CD14-positive monocyte (primary cell): ENCODE measurements around the gene SERPINC1. TPM values are rescaled to one million over a fixed set of nuclear protein-coding genes. Genes with fewer than 3 reads are reported as not detected.

Source experiments
- DNase-seq, 3 donors: peaks; one replicate each; pipeline ENCODE4 v3.0.0-alpha.2; 2011 to 2022
- H2AFZ ChIP-seq: 2 replicates; pipeline ENCODE4 v1.6.0; 2012; ENCODE audit warnings: mild to moderate bottlenecking, low read depth, low read length, inconsistent platforms; ENCODE audit not compliant: insufficient read depth, poor library complexity, severe bottlenecking
- H3K27ac ChIP-seq, 2 donors: 1 replicate in 1 of 2; 2 replicates in 1 of 2; pipeline ENCODE4 v1.5.1; 2012 to 2013; ENCODE audit warnings: low read length in 2 of 2, control low read depth in 1 of 2, inconsistent platforms in 1 of 2, low read depth in 1 of 2, mild to moderate bottlenecking in 1 of 2
- H3K27me3 ChIP-seq, 2 donors: one replicate each; pipeline versions ENCODE4 v1.6.0 to v1.6.1; 2011 to 2013; ENCODE audit warnings: low read length in 2 of 2; ENCODE audit not compliant: control insufficient read depth in 2 of 2, insufficient read depth in 2 of 2
- H3K36me3 ChIP-seq, 2 donors: replicated peaks in 1 of 2; 1 replicate in 1 of 2; 2 replicates in 1 of 2; pipeline versions ENCODE4 v1.5.1 to v1.6.1; 2012 to 2013; ENCODE audit warnings: low read length in 2 of 2, control low read depth in 1 of 2, inconsistent platforms in 1 of 2, mild to moderate bottlenecking in 1 of 2; ENCODE audit not compliant: insufficient read depth in 2 of 2, control insufficient read depth in 1 of 2
- H3K4me1 ChIP-seq, 2 donors: 1 replicate in 1 of 2; 2 replicates in 1 of 2; pipeline versions ENCODE4 v1.5.1 to v1.6.1; 2012 to 2013; ENCODE audit warnings: low read length in 2 of 2, control low read depth in 1 of 2, inconsistent platforms in 1 of 2, mild to moderate bottlenecking in 1 of 2, moderate library complexity in 1 of 2; ENCODE audit not compliant: insufficient read depth in 2 of 2, control insufficient read depth in 1 of 2
- H3K4me2 ChIP-seq: replicated peaks from 2 replicates; pipeline ENCODE3; 2012; ENCODE audit warnings: low read length, moderate library complexity, mild to moderate bottlenecking; ENCODE audit not compliant: poor library complexity, severe bottlenecking; ENCODE audit errors: extremely low read depth
- H3K4me3 ChIP-seq, 3 experiments: fragments of 200-600 bp in 1 of 3; sonication (generic) in 1 of 3; replicated peaks in 1 of 3; 1 replicate in 2 of 3; 2 replicates in 1 of 3; pipeline ENCODE4 v1.5.1; 2011 to 2013; ENCODE audit warnings: low read length in 3 of 3, mild to moderate bottlenecking in 3 of 3, control low read depth in 2 of 3, low read depth in 2 of 3, inconsistent platforms in 1 of 3, moderate library complexity in 1 of 3
- H3K79me2 ChIP-seq: 2 replicates; pipeline ENCODE4 v1.6.0; 2012; ENCODE audit warnings: mild to moderate bottlenecking, control low read depth, inconsistent platforms, low read length, moderate library complexity; ENCODE audit not compliant: insufficient read depth
- H3K9ac ChIP-seq: 2 replicates; pipeline ENCODE4 v1.6.0; 2017; ENCODE audit warnings: low read length, mild to moderate bottlenecking; ENCODE audit not compliant: insufficient read depth, poor library complexity, severe bottlenecking
- H3K9me3 ChIP-seq, 2 donors: replicated peaks in 1 of 2; 1 replicate in 1 of 2; 2 replicates in 1 of 2; pipeline versions ENCODE4 v1.5.1 to v1.6.1; 2012 to 2013; ENCODE audit warnings: low read length in 2 of 2, control low read depth in 1 of 2; ENCODE audit not compliant: control insufficient read depth in 1 of 2, insufficient read depth in 1 of 2
- H4K20me1 ChIP-seq: 2 replicates; pipeline ENCODE4 v1.6.0; 2012; ENCODE audit warnings: mild to moderate bottlenecking, low read length, control low read depth, moderate library complexity; ENCODE audit not compliant: insufficient read depth
- H3K27ac Mint-ChIP-seq, 7 donors: one replicate each; pipeline ENCODE4 v1.8.0; 2020; ENCODE audit warnings: mild to moderate bottlenecking in 7 of 7, mixed read lengths in 7 of 7, moderate library complexity in 6 of 7, inconsistent platforms in 2 of 7
- H3K27me3 Mint-ChIP-seq, 3 donors: one replicate each; pipeline ENCODE4 v1.8.0; 2021 to 2022; ENCODE audit warnings: low read depth in 3 of 3, mild to moderate bottlenecking in 3 of 3, mixed read lengths in 3 of 3, moderate library complexity in 3 of 3, inconsistent platforms in 1 of 3
- H3K36me3 Mint-ChIP-seq, 2 donors: one replicate each; pipeline ENCODE4 v1.8.0; 2020; ENCODE audit warnings: mixed read lengths in 2 of 2, inconsistent platforms in 1 of 2, mild to moderate bottlenecking in 1 of 2
- H3K4me1 Mint-ChIP-seq: one replicate; pipeline ENCODE4 v1.8.0; 2020; ENCODE audit warnings: mild to moderate bottlenecking, mixed read lengths
- H3K4me3 Mint-ChIP-seq, 2 donors: one replicate each; pipeline ENCODE4 v1.8.0; 2020; ENCODE audit warnings: mild to moderate bottlenecking in 2 of 2, mixed read lengths in 2 of 2, moderate library complexity in 1 of 2
- H3K9me3 Mint-ChIP-seq, 7 donors: one replicate each; pipeline ENCODE4 v1.8.0; 2020 to 2022; ENCODE audit warnings: mixed read lengths in 7 of 7, mild to moderate bottlenecking in 6 of 7, moderate library complexity in 6 of 7, inconsistent platforms in 2 of 7
- WGBS: methylation state at CpG from one replicate; pipeline ENCODE4 v1.1.5; 2013; ENCODE audit warnings: missing lambda C conversion rate; ENCODE audit not compliant: insufficient coverage; 5-methylcytosine and 5-hydroxymethylcytosine counted together
- intact Hi-C, 2 donors: fragments of 100-400 bp; cut with micrococcal nuclease; formaldehyde crosslinking; loops; one replicate each; pipeline versions ENCODE4 v1.15.0 to v1.15.1; 2023
- polyA plus RNA-seq, 3 donors: library from polyadenylated mRNA; depleted of rRNA in 1 of 3; unstranded in 2 of 3; stranded (reverse) in 1 of 3; fragments of 300-500 nt in 2 of 3; fragments of >200 nt in 1 of 3; fragmentation: Illumina TruSeq in 2 of 3; gene quantifications; 1 replicate in 2 of 3; 2 replicates in 1 of 3; pipeline ENCODE4 v1.2.3, GENCODE V29; 2012 to 2021
- TF ChIP-seq, protein P1 (sequence below): fragments of 200-600 bp; IDR thresholded peaks from one replicate; pipeline ENCODE4 v1.8.0; 2022; ENCODE audit warnings: antibody characterized with exemption, mild to moderate bottlenecking

The SERPINC1 gene
- polyA plus RNA-seq, 3 donors, result 0.23 TPM; not detected in 2

DNA sequence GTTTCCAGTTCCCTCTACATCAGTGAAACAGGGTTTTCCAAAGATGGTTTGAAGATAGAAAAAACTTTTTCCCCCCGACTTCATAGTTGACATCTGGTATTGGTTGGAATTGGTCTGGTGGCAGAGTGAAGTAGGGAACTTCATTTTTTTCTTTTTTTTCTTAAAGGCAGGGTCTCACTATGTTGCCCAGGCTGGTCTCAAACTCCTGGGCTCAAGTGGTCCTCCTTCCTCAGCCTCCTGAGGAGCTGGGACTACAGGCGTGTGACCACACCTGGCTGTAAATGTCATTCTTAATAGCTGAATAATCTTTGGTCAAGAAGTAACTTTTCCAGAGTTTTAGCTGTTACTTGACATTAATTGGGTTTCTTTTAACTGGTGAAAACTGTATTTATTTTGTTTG is 27.2 kb downstream of the SERPINC1 start:
- H3K27ac Mint-ChIP-seq, result no peak overlapping the region
- H3K4me3 Mint-ChIP-seq, result no peak overlapping the region
- H2AFZ ChIP-seq, result no peak overlapping the region
- H3K27me3 ChIP-seq, result no peaks in the 10 kb centered on the region
- H3K36me3 Mint-ChIP-seq, result peaks cover 32 to 41% of the 10 kb centered on the region in 2 donors
- H3K9ac ChIP-seq, result no peak overlapping the region
- H3K4me1 ChIP-seq, result no peaks in the 10 kb centered on the region
- no peaks in the 10 kb centered on the region for H3K9me3 ChIP-seq
- no CpG with 5 or more reads among the region's 2 CpGs for WGBS
- H3K4me3 ChIP-seq, result no peak overlapping the region
- no peaks in the 10 kb centered on the region for H3K9me3 Mint-ChIP-seq
- no peak overlapping the region for H3K4me2 ChIP-seq
- H3K27me3 Mint-ChIP-seq, result peaks cover 0 to 2% (median 0%) of the 10 kb centered on the region in 3 donors
- H3K36me3 ChIP-seq, result peaks cover 27 to 69% of the 10 kb centered on the region in 2 donors
- H4K20me1 ChIP-seq, result peaks cover 4% of the 10 kb centered on the region
- intact Hi-C loops, result no loop called here
- no peak overlapping the region for H3K27ac ChIP-seq
- TF ChIP-seq, protein P1, sequence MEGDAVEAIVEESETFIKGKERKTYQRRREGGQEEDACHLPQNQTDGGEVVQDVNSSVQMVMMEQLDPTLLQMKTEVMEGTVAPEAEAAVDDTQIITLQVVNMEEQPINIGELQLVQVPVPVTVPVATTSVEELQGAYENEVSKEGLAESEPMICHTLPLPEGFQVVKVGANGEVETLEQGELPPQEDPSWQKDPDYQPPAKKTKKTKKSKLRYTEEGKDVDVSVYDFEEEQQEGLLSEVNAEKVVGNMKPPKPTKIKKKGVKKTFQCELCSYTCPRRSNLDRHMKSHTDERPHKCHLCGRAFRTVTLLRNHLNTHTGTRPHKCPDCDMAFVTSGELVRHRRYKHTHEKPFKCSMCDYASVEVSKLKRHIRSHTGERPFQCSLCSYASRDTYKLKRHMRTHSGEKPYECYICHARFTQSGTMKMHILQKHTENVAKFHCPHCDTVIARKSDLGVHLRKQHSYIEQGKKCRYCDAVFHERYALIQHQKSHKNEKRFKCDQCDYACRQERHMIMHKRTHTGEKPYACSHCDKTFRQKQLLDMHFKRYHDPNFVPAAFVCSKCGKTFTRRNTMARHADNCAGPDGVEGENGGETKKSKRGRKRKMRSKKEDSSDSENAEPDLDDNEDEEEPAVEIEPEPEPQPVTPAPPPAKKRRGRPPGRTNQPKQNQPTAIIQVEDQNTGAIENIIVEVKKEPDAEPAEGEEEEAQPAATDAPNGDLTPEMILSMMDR, result no peak
- peaks cover 4% of the 10 kb centered on the region for H3K4me1 Mint-ChIP-seq
- no peaks in the 10 kb centered on the region for H3K79me2 ChIP-seq
- DNase-seq, result no peak

DNA sequence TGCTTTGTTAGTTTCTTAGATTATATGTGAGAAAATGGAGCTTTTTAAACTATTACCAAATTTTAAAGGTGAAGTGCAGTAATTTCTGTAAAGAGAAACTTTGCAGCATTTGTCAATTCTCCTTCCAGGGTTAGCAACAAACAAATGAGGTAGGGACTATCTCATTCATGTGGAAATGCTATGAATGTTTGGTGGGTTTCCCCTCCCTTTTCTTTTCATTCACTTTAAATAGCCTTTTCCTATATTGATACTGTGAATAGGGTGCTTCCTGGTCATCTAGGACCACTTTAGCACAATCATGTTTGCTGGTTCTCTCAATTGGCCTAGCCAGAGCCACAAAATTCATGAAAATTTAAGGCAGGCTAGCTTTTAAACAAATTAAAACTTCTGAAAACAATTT is 28.4 kb downstream of the SERPINC1 start:
- TF ChIP-seq, protein P1, result no peak
- Mint-ChIP-seq H3K4me3 (no peak overlapping the region), H3K27me3 (peaks cover 0 to 2% (median 0%) of the 10 kb centered on the region in 3 donors), H3K9me3 (no peaks in the 10 kb centered on the region), H3K27ac (no peak overlapping the region), H3K4me1 (peaks cover 4% of the 10 kb centered on the region), H3K36me3 (peaks cover 29 to 41% of the 10 kb centered on the region in 2 donors)
- Histone ChIP-seq H3K36me3 (peaks cover 28 to 67% of the 10 kb centered on the region in 2 donors), H3K4me3 (no peak overlapping the region), H3K9me3 (no peaks in the 10 kb centered on the region), H2AFZ (no peak overlapping the region), H3K4me1 (no peaks in the 10 kb centered on the region), H3K27me3 (no peaks in the 10 kb centered on the region), H3K4me2 (no peak overlapping the region), H4K20me1 (peaks cover 4% of the 10 kb centered on the region), H3K27ac (no peak overlapping the region), H3K79me2 (no peaks in the 10 kb centered on the region), H3K9ac (no peak overlapping the region)
- DNase-seq, result no peak
- intact Hi-C loops, result no loop called here
